GM12878 (cell line): Measurements from ENCODE around the gene CERCAM. TPM values are rescaled to one million over a fixed set of nuclear protein-coding genes. Genes with fewer than 3 reads are reported as not detected.
A peak's percentile ranks its signal among the peaks of the same experiment; 100 is the strongest.

Experiments
- ATAC-seq: fragments of 200-7000 bp; cut with Tn5 transposase; 3 replicates; pipeline ENCODE4 v1.9.1; 2020; ENCODE audit warnings: mild to moderate bottlenecking, moderate library complexity
- BruUV-seq: library from RNA; stranded (reverse); fragments of 400-500 nt; replicated peaks from 2 replicates; lab custom pipeline; 2021; lab: Mats Ljungman, UMichigan
- CTCF ChIA-PET: fragments of 300-600 bp; sonication (Branson Sonifier 250); formaldehyde crosslinking; extraction: SDS; loops from one replicate; lab custom pipeline; 2021; ENCODE audit warnings: inconsistent platforms; lab: Yijun Ruan, JAX
- POLR2A ChIA-PET: fragments of 350-600 bp; formaldehyde crosslinking; extraction: SDS; loops from one replicate; lab custom pipeline; 2021; ENCODE audit warnings: inconsistent platforms; lab: Charles Lee
- RAD21 ChIA-PET: fragments of 300-600 bp; sonication (Branson Sonifier 250); formaldehyde crosslinking; loops from one replicate; lab custom pipeline; 2023; ENCODE audit warnings: antibody characterized with exemption; ENCODE audit not compliant: unreplicated experiment; lab: Charles Lee
- SMC1A ChIA-PET: fragments of 300-600 bp; sonication (Branson Sonifier 250); formaldehyde crosslinking; loops from one replicate; lab custom pipeline; 2023; ENCODE audit not compliant: unreplicated experiment, uncharacterized antibody; lab: Charles Lee
- DNase-seq: peaks from one replicate; pipeline ENCODE4 v3.0.0-alpha.2; 2011; ENCODE audit warnings: low read depth, low spot score
- FAIRE-seq: peaks from 3 replicates; lab custom pipeline; 2011; peaks lifted over from hg19 to GRCh38; lab: Jason Lieb, UNC
- H2AFZ ChIP-seq: 2 replicates; pipeline ENCODE4 v1.6.0; 2011; ENCODE audit warnings: low read depth, low read length, control low read depth; ENCODE audit not compliant: control insufficient read depth
- H3K27ac ChIP-seq: 2 replicates; pipeline ENCODE4 v1.5.1; 2011; ENCODE audit warnings: control low read depth; ENCODE audit not compliant: control insufficient read depth, insufficient read depth
- H3K27me3 ChIP-seq, 2 experiments: replicated peaks in 1 of 2; 2 replicates each; pipeline versions ENCODE4 v1.6.0 to v1.6.1; 2011; ENCODE audit warnings: low read length in 1 of 2; ENCODE audit not compliant: control insufficient read depth in 2 of 2, insufficient read depth in 2 of 2
- H3K36me3 ChIP-seq, 2 experiments: 2 replicates each; pipeline ENCODE4 v1.5.1; 2011; ENCODE audit warnings: low read length in 1 of 2; ENCODE audit not compliant: control insufficient read depth in 2 of 2, insufficient read depth in 2 of 2
- H3K4me1 ChIP-seq: 2 replicates; pipeline ENCODE4 v1.6.1; 2011; ENCODE audit warnings: mild to moderate bottlenecking, low read length, moderate library complexity, mixed read lengths; ENCODE audit not compliant: control insufficient read depth, insufficient read depth
- H3K4me2 ChIP-seq: 2 replicates; pipeline ENCODE4 v1.6.0; 2011; ENCODE audit warnings: control low read depth; ENCODE audit not compliant: control insufficient read depth, insufficient read depth
- H3K4me3 ChIP-seq: fragments of 200-600 bp; sonication (generic); 2 replicates; pipeline ENCODE4 v1.5.1; 2016
- H3K79me2 ChIP-seq: 2 replicates; pipeline ENCODE4 v1.6.0; 2011; ENCODE audit warnings: low read length; ENCODE audit not compliant: control insufficient read depth, insufficient read depth
- H3K9ac ChIP-seq: 2 replicates; pipeline ENCODE4 v1.8.0; 2011; ENCODE audit warnings: low read length, control low read depth, mixed read lengths; ENCODE audit not compliant: control insufficient read depth, insufficient read depth
- H3K9me3 ChIP-seq: replicated peaks from 3 replicates; pipeline ENCODE4 v1.5.1; 2011; ENCODE audit warnings: mild to moderate bottlenecking, low read length; ENCODE audit not compliant: control insufficient read depth, insufficient read depth
- H4K20me1 ChIP-seq: 2 replicates; pipeline ENCODE4 v1.6.0; 2011; ENCODE audit not compliant: control insufficient read depth, insufficient read depth
- ATF7 ChIP-seq: fragments of 450-650 bp; IDR thresholded peaks from 2 replicates; pipeline ENCODE4 v1.6.1; 2016; ENCODE audit warnings: low read depth, mild to moderate bottlenecking
- CBX3 ChIP-seq: fragments of 200-600 bp; sonication (generic); IDR thresholded peaks from 2 replicates; pipeline ENCODE4 v1.6.1; 2016; ENCODE audit warnings: low read depth, borderline replicate concordance
- FOS ChIP-seq: IDR thresholded peaks from 3 replicates; pipeline ENCODE4 v1.6.1; 2011; ENCODE audit warnings: borderline replicate concordance; ENCODE audit not compliant: insufficient read length; ENCODE audit errors: extremely low read depth
- HCFC1 ChIP-seq: fragments of 150-350 bp; IDR thresholded peaks from 2 replicates; pipeline ENCODE4 v1.6.1; 2014; ENCODE audit warnings: low read length
- SMAD5 ChIP-seq: IDR thresholded peaks from 2 replicates; pipeline ENCODE4 v1.6.1; 2016; ENCODE audit warnings: antibody characterized with exemption, low read depth
- WGBS: methylation state at CpG from one replicate; pipeline ENCODE4 v1.1.6; 2016; ENCODE audit warnings: low lambda C conversion rate; ENCODE audit not compliant: insufficient replicate concordance, insufficient coverage; ENCODE audit errors: missing lambda C conversion rate; 5-methylcytosine and 5-hydroxymethylcytosine counted together
- in situ Hi-C: fragments of 300-500 bp; cut with MboI; formaldehyde crosslinking; loops from 9 replicates; pipeline ENCODE4 v1.14.3; 2018; ENCODE audit warnings: mixed read lengths
- intact Hi-C: fragments of 100-400 bp; cut with micrococcal nuclease; formaldehyde crosslinking; loops from one replicate; pipeline ENCODE4 v1.14.2; 2022; ENCODE audit not compliant: unreplicated experiment
- polyA plus RNA-seq, 11 experiments: library from polyadenylated mRNA; depleted of rRNA in 4 of 11; unstranded in 6 of 11; stranded (reverse) in 5 of 11; fragments of >200 nt; fragmentation: Nextera tagmentation in 4 of 11; fragmentation: Illumina TruSeq in 1 of 11; extraction: Ambion mirVana in 4 of 11; extraction: Trizol in 1 of 11; gene quantifications; 1 replicate in 1 of 11; 2 replicates in 10 of 11; pipeline versions ENCODE4 v1.2.1 to v1.2.3, GENCODE V29; 2011 to 2016; ENCODE audit warnings: inconsistent platforms in 2 of 11, missing spikeins in 2 of 11, low read depth in 1 of 11
- total RNA-seq, 4 experiments: library from RNA; depleted of rRNA in 3 of 4; stranded (reverse); fragments of >200 nt in 3 of 4; fragmentation: Illumina TruSeq in 1 of 4; extraction: Trizol in 1 of 4; gene quantifications; 2 replicates each; pipeline versions ENCODE4 v1.2.1 to v1.2.3, GENCODE V29; 2013 to 2021
- TF ChIP-seq, protein P1 (sequence below), 3 experiments: IDR thresholded peaks in 2 of 3; conservative IDR thresholded peaks in 1 of 3; 2 replicates each; pipeline ENCODE4 v1.5.1; 2011; ENCODE audit warnings: low read depth in 3 of 3, low read length in 3 of 3, mild to moderate bottlenecking in 3 of 3, control low read depth in 2 of 3, moderate library complexity in 2 of 3, inconsistent platforms in 1 of 3, mixed read lengths in 1 of 3; ENCODE audit not compliant: control insufficient read depth in 2 of 3, insufficient read depth in 1 of 3; ENCODE audit errors: extremely low read depth in 1 of 3

CERCAM gene
- total and polyA plus RNA-seq, 10 of the 15 experiments (the other 5 are each of a cell fraction or from before 2014, with no cell fraction given): 0.05 to 6.7 (median 0.71) TPM

DNA sequence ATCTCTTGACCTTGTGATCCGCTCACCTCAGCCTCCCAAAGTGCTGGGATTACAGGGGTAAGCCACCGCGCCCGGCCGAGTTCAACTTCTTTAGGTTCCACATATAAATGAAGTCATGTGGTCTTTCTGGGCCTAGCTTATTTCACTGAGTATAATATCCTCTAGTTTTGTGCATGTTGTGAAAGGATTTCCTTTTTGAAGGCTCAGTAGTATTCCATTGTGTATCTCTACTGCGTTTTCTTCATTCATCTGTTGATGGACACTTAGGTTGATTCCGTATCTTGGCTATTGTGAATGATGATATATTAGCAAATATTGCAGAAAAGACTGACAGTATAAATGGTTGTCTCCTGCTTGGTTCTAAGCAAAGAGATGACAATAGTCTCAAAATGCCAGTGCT is 55.2 kb downstream of the CERCAM start:
- no peak for DNase-seq
- ChIA-PET POLR2A (no interaction called here), CTCF (no interaction called here), RAD21 (no interaction called here), SMC1A (no interaction called here)
- intact Hi-C loops (no loop called here), in situ Hi-C loops (no loop called here)
- H3K4me1 ChIP-seq: no peaks in the 10 kb centered on the region
- no peak overlapping the region for H3K4me2 ChIP-seq
- no peak for FAIRE-seq
- H3K4me3 ChIP-seq: no peak overlapping the region
- BruUV-seq: no TSS peak
- H3K79me2 ChIP-seq: no peaks in the 10 kb centered on the region
- ATAC-seq: no peak
- H4K20me1 ChIP-seq: no peaks in the 10 kb centered on the region
- H3K9ac ChIP-seq: no peak overlapping the region
- TF ChIP-seq, protein P1, sequence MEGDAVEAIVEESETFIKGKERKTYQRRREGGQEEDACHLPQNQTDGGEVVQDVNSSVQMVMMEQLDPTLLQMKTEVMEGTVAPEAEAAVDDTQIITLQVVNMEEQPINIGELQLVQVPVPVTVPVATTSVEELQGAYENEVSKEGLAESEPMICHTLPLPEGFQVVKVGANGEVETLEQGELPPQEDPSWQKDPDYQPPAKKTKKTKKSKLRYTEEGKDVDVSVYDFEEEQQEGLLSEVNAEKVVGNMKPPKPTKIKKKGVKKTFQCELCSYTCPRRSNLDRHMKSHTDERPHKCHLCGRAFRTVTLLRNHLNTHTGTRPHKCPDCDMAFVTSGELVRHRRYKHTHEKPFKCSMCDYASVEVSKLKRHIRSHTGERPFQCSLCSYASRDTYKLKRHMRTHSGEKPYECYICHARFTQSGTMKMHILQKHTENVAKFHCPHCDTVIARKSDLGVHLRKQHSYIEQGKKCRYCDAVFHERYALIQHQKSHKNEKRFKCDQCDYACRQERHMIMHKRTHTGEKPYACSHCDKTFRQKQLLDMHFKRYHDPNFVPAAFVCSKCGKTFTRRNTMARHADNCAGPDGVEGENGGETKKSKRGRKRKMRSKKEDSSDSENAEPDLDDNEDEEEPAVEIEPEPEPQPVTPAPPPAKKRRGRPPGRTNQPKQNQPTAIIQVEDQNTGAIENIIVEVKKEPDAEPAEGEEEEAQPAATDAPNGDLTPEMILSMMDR (IDR thresholded peaks at IDR 0.05 in 2 of 3, conservative IDR thresholded peaks at IDR 0.05 in 1 of 3; ENCODE audit: control insufficient read depth in 2 of 3, extremely low read depth in 1 of 3, insufficient read depth in 1 of 3, low read depth in 3 of 3, low read length in 3 of 3): no peak
- no peak for TF ChIP-seq ATF7
- TF ChIP-seq HCFC1: no peak
- no peak for TF ChIP-seq CBX3
- no peak for TF ChIP-seq FOS
- 98% methylated on average over 7 of the region's 7 CpGs for WGBS
- H3K27ac ChIP-seq: no peak overlapping the region
- peaks cover 13 to 14% of the 10 kb centered on the region in 2 experiments; a peak in 3 of 4 replicates for H3K36me3 ChIP-seq
- no peaks in the 10 kb centered on the region for H3K9me3 ChIP-seq
- no peak overlapping the region for H2AFZ ChIP-seq
- no peaks in the 10 kb centered on the region for H3K27me3 ChIP-seq

DNA sequence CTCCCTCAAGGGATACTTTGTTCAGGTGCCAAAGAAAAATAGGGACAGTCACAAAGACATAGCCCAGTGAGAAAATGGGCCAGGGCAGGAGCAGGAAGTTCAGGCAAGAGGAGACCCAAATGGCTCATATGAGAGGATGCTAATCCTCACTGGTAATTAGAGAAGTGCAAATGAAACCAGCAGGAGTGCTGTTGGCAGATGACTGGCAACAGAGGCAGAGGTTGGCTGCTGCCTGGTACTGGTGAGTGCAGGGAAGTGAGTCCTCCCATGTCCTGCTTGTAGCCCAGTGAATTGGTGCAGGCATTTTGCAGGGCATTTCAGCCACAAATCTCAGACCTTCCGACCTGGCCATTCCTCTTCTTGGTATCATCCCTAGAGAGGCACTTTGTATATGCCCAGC is 58.6 kb downstream of the CERCAM start:
- ChIA-PET POLR2A (no interaction called here), RAD21 (interaction anchor here (0.6 kb wide), 1 partner anchor 108 kb away, joined by 3 read pairs; the partner anchor contains the start of gene URM1), CTCF (interaction anchor here (0.8 to 1.5 kb wide), 2 partner anchors 117 to 184 kb away, joined by 3 read pairs; no protein-coding TSS in a partner anchor), SMC1A (no interaction called here)
- no peaks in the 10 kb centered on the region for H3K27me3 ChIP-seq
- no peak overlapping the region for H3K4me2 ChIP-seq
- no peak for ATAC-seq
- 100% methylated on average over 1 of the region's 1 CpG for WGBS
- TF ChIP-seq, protein P1 (IDR thresholded peaks at IDR 0.05 in 2 of 3, conservative IDR thresholded peaks at IDR 0.05 in 1 of 3; ENCODE audit: control insufficient read depth in 2 of 3, extremely low read depth in 1 of 3, insufficient read depth in 1 of 3, low read depth in 3 of 3, low read length in 3 of 3): 0 out of 6 replicates have a peak, but pooled peaks of 1 of the 3 experiments have one; percentile 4
- TF ChIP-seq SMAD5: no peak
- H3K4me3 ChIP-seq: no peak overlapping the region
- H3K9me3 ChIP-seq: no peaks in the 10 kb centered on the region
- FAIRE-seq: no peak
- BruUV-seq: no TSS peak
- H3K79me2 ChIP-seq: no peaks in the 10 kb centered on the region
- H3K36me3 ChIP-seq: peaks cover 16 to 19% of the 10 kb centered on the region in 2 experiments; a peak in 3 of 4 replicates
- no peak overlapping the region for H2AFZ ChIP-seq
- no peak overlapping the region for H3K9ac ChIP-seq
- no peak for DNase-seq
- no peaks in the 10 kb centered on the region for H3K4me1 ChIP-seq
- H4K20me1 ChIP-seq: no peaks in the 10 kb centered on the region
- intact Hi-C loops (no loop called here), in situ Hi-C loops (no loop called here)
- no peak overlapping the region for H3K27ac ChIP-seq
